GM19397 (cell line): ENCODE measurements around the gene P3H2.
"Not testable (repeated sequence)": the region's sequence is repeated elsewhere in the genome, so short reads cannot be mapped to it uniquely, and the experiment has no call there.

Experiments used
- ATAC-seq: cut with Tn5 transposase; IDR thresholded peaks from one replicate; pipeline ENCODE4 v1.9.1; 2021; ENCODE audit warnings: mild to moderate bottlenecking, moderate library complexity; ENCODE audit not compliant: unreplicated experiment

The P3H2 gene

GRCh38 chr3:190120269-190121060 is at the start of gene P3H2:
TSS of gene P3H2 (minus strand) at chr3:190120897. CDS start at chr3:190120731, 166 bp downstream.
- peak; percentile 62 for ATAC-seq

- no peak for ATAC-seq
These were observed 49.2 kb upstream of the P3H2 start for GRCh38 chr3:190169877-190170276.

- no peak for ATAC-seq
These were observed 48.5 kb upstream of the P3H2 start for GRCh38 chr3:190169243-190169642.

GRCh38 chr3:190167936-190168680 is 47.4 kb upstream of the P3H2 start:
- ATAC-seq: no peak

GRCh38 chr3:190166948-190167347 is 46.3 kb upstream of the P3H2 start:
- no peak for ATAC-seq

- no peak for ATAC-seq
These were observed 44.6 kb upstream of the P3H2 start for GRCh38 chr3:190165253-190165652.

GRCh38 chr3:190162013-190162412 is 41.3 kb upstream of the P3H2 start:
- ATAC-seq: not testable (repeated sequence)

GRCh38 chr3:190159902-190160435 is 39.3 kb upstream of the P3H2 start:
- ATAC-seq: no peak

GRCh38 chr3:190158261-190158660 is 37.6 kb upstream of the P3H2 start:
- no peak for ATAC-seq

GRCh38 chr3:190155752-190156151 is 35.1 kb upstream of the P3H2 start:
- no peak for ATAC-seq

- ATAC-seq: no peak
These were observed 30.0 kb upstream of the P3H2 start for GRCh38 chr3:190150681-190151080.

GRCh38 chr3:190149830-190150619 is 29.3 kb upstream of the P3H2 start:
- not testable (repeated sequence) for ATAC-seq

- not testable (repeated sequence) for ATAC-seq
These were observed 24.1 kb upstream of the P3H2 start for GRCh38 chr3:190144793-190145192.

GRCh38 chr3:190142041-190142440 is 21.3 kb upstream of the P3H2 start:
- ATAC-seq: no peak

- no peak for ATAC-seq
These were observed 18.7 kb upstream of the P3H2 start for GRCh38 chr3:190139365-190139764.

GRCh38 chr3:190132371-190132770 is 11.7 kb upstream of the P3H2 start:
- ATAC-seq: no peak

GRCh38 chr3:190131329-190131728 is 10.6 kb upstream of the P3H2 start:
- no peak for ATAC-seq

- ATAC-seq: no peak
These were observed 10.0 kb upstream of the P3H2 start for GRCh38 chr3:190130696-190131095.

GRCh38 chr3:190130037-190130436 is 9.3 kb upstream of the P3H2 start:
- no peak for ATAC-seq

GRCh38 chr3:190127797-190128196 is 7.1 kb upstream of the P3H2 start:
- ATAC-seq: no peak

- ATAC-seq: no peak
These were observed 6.5 kb upstream of the P3H2 start for GRCh38 chr3:190127195-190127594.
